H1 (cell line): ENCODE measurements around the gene WDSUB1. TPM values are rescaled to one million over a fixed set of nuclear protein-coding genes. Genes with fewer than 3 reads are reported as not detected.

Experiments
- BCL11A ChIP-seq, 2 experiments: IDR thresholded peaks; one replicate each; pipeline ENCODE4 v1.6.1; 2011; ENCODE audit warnings: low read depth in 2 of 2, low read length in 2 of 2, mild to moderate bottlenecking in 2 of 2
- BRCA1 ChIP-seq: IDR thresholded peaks from 2 replicates; pipeline ENCODE4 v1.6.1; 2012; ENCODE audit warnings: low read depth, low read length, improper control_type of control experiment
- EP300 ChIP-seq, 2 experiments: IDR thresholded peaks; 1 replicate in 1 of 2; 2 replicates in 1 of 2; pipeline ENCODE4 v1.6.1; 2011 to 2012; ENCODE audit warnings: low read depth in 2 of 2, low read length in 2 of 2, mild to moderate bottlenecking in 2 of 2, borderline replicate concordance in 1 of 2, inconsistent platforms in 1 of 2, moderate library complexity in 1 of 2
- PHF8 ChIP-seq: fragments of 200-600 bp; sonication (generic); conservative IDR thresholded peaks from 2 replicates; pipeline ENCODE4 v1.7.1; 2012; ENCODE audit warnings: low read depth, mild to moderate bottlenecking, inconsistent platforms, low read length, moderate library complexity
- SIN3A ChIP-seq, 2 experiments: IDR thresholded peaks in 1 of 2; conservative IDR thresholded peaks in 1 of 2; 2 replicates each; pipeline ENCODE4 v1.6.1; 2011 to 2012; ENCODE audit warnings: low read length in 2 of 2, improper control_type of control experiment in 1 of 2, low read depth in 1 of 2, mild to moderate bottlenecking in 1 of 2
- polyA plus RNA-seq, 7 experiments: library from polyadenylated mRNA; depleted of rRNA in 3 of 7; stranded (reverse) in 5 of 7; unstranded in 2 of 7; fragments of >200 nt in 5 of 7; fragments of 200-250 nt in 2 of 7; gene quantifications; 1 replicate in 5 of 7; 2 replicates in 1 of 7; 4 replicates in 1 of 7; pipeline versions ENCODE4 v1.2.1 to v1.2.3, GENCODE V29; 2011 to 2013; ENCODE audit warnings: missing spikeins in 2 of 7, mixed read lengths in 2 of 7
- total RNA-seq: library from RNA; stranded (reverse); fragmentation: NEBNext Ultra II Directional; extraction: Animal tissue kit (Norgen Biotek cat#: 25700); gene quantifications from 2 replicates; pipeline ENCODE4 v1.2.1, GENCODE V29; 2021

The WDSUB1 gene
- total and polyA plus RNA-seq, 2 of the 8 experiments (the other 6 are each of a cell fraction or from before 2014, with no cell fraction given): 5.5 to 8.0 TPM

DNA sequence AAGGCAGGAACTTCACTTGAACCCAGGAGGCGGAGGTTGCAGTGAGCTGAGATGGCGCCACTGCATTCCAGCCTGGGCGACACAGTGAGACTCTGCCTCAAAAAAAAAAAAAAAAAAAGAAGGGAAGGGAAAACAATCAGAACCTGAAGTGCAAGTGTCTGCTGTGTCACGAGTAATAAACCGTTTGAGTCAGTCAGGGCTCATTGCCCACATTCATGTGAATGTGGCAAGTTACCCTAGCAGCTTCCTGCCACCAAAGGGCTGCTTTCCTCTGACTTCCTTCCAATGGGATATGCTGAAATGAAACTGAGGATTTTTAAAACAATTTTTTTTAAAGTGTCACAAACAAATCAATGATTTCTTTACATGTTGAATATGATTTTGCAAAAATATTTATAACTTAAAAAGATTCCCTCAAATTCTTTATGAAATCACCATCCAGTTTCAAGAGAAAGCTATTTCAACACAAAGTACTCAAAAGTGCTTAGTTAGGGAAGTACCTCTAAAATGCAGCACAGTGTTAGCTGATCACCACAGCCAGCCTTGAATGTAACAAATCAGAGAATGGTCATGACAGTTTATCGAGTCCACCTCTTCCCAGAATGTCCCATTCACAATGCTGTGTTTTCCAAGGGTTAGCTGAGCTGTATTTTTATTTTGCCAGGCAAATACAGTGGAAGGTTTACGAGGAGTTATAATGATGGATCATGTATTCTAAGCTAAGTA lies 36.4 kb downstream of the WDSUB1 start (continued):
- TF ChIP-seq BCL11A (IDR thresholded peaks at IDR 0.05; ENCODE audit: low read depth in 2 of 2, low read length in 2 of 2): no peak
- TF ChIP-seq EP300 (IDR thresholded peaks at IDR 0.05; ENCODE audit: borderline replicate concordance in 1 of 2, low read depth in 2 of 2, low read length in 2 of 2): no peak
- TF ChIP-seq SIN3A (conservative IDR thresholded peaks at IDR 0.05 in 1 of 2, IDR thresholded peaks at IDR 0.05 in 1 of 2; ENCODE audit: low read depth in 1 of 2, low read length in 2 of 2): no peak
- no peak for TF ChIP-seq BRCA1
- no peak for TF ChIP-seq PHF8
